Liver (tissue), 9 donors: ENCODE results near the gene SH2D4B. TPM values are rescaled to one million over a fixed set of nuclear protein-coding genes. Genes with fewer than 3 reads are reported as not detected.

Experiments used
- DNase-seq: peaks from one replicate; pipeline ENCODE4 v3.0.0-alpha.2; 2017; ENCODE audit warnings: low spot score
- H3K27ac ChIP-seq, 2 donors: one replicate each; pipeline ENCODE4 v1.7.0; 2013; ENCODE audit warnings: inconsistent platforms in 2 of 2, low read length in 2 of 2, control low read depth in 1 of 2, low read depth in 1 of 2, mild to moderate bottlenecking in 1 of 2
- H3K27me3 ChIP-seq, 4 donors: one replicate each; pipeline versions ENCODE4 v1.6.1 to v1.7.0; 2013; ENCODE audit warnings: low read length in 3 of 4, inconsistent platforms in 1 of 4, mild to moderate bottlenecking in 1 of 4, moderate library complexity in 1 of 4; ENCODE audit not compliant: control insufficient read depth in 4 of 4, insufficient read depth in 4 of 4
- H3K36me3 ChIP-seq, 4 donors: one replicate each; pipeline versions ENCODE4 v1.6.1 to v1.7.0; 2013; ENCODE audit warnings: low read length in 3 of 4, mild to moderate bottlenecking in 3 of 4, low read depth in 1 of 4, moderate library complexity in 1 of 4; ENCODE audit not compliant: control insufficient read depth in 4 of 4, insufficient read depth in 3 of 4
- H3K4me1 ChIP-seq, 4 donors: one replicate each; pipeline versions ENCODE4 v1.6.1 to v1.7.0; 2013; ENCODE audit warnings: low read length in 3 of 4, mild to moderate bottlenecking in 3 of 4, moderate library complexity in 1 of 4; ENCODE audit not compliant: control insufficient read depth in 4 of 4, insufficient read depth in 4 of 4
- H3K4me3 ChIP-seq, 3 donors: one replicate each; pipeline versions ENCODE4 v1.6.1 to v1.7.0; 2013; ENCODE audit warnings: low read length in 3 of 3, control low read depth in 1 of 3, low read depth in 1 of 3, mild to moderate bottlenecking in 1 of 3
- H3K9ac ChIP-seq, 2 donors: one replicate each; pipeline ENCODE4 v1.7.0; 2013; ENCODE audit warnings: low read length in 2 of 2, mild to moderate bottlenecking in 2 of 2, moderate library complexity in 2 of 2, control low read depth in 1 of 2, low read depth in 1 of 2
- H3K9me3 ChIP-seq, 4 donors: one replicate each; pipeline versions ENCODE4 v1.6.1 to v1.7.0; 2013; ENCODE audit warnings: low read length in 3 of 4; ENCODE audit not compliant: control insufficient read depth in 4 of 4
- EGR1 ChIP-seq, 2 donors: IDR thresholded peaks; 2 replicates each; pipeline ENCODE4 v1.6.1; 2016 to 2018; ENCODE audit warnings: antibody characterized with exemption in 2 of 2, low read depth in 2 of 2
- FOXA1 ChIP-seq: IDR thresholded peaks from 2 replicates; pipeline ENCODE4 v1.6.1; 2016; ENCODE audit warnings: antibody characterized with exemption
- FOXA2 ChIP-seq: IDR thresholded peaks from 2 replicates; pipeline ENCODE4 v1.6.1; 2016; ENCODE audit warnings: antibody characterized with exemption
- GABPA ChIP-seq, 2 donors: IDR thresholded peaks in 1 of 2; conservative IDR thresholded peaks in 1 of 2; 2 replicates each; pipeline ENCODE4 v1.6.1; 2016; ENCODE audit warnings: antibody characterized with exemption in 2 of 2, mild to moderate bottlenecking in 1 of 2, moderate library complexity in 1 of 2
- HNF4A ChIP-seq, 2 donors: conservative IDR thresholded peaks; 2 replicates each; pipeline ENCODE4 v1.6.1; 2016; ENCODE audit warnings: antibody characterized with exemption in 2 of 2, mild to moderate bottlenecking in 2 of 2
- HNF4G ChIP-seq: IDR thresholded peaks from 2 replicates; pipeline ENCODE4 v1.6.1; 2016; ENCODE audit warnings: antibody characterized with exemption
- NR2F2 ChIP-seq: IDR thresholded peaks from 2 replicates; pipeline ENCODE4 v1.6.1; 2016; ENCODE audit warnings: antibody characterized with exemption
- RAD21 ChIP-seq, 2 donors: IDR thresholded peaks; 2 replicates each; pipeline ENCODE4 v1.6.1; 2016; ENCODE audit warnings: antibody characterized with exemption in 2 of 2, mild to moderate bottlenecking in 2 of 2
- RXRA ChIP-seq, 2 donors: IDR thresholded peaks; 2 replicates each; pipeline ENCODE4 v1.6.1; 2017 to 2018; ENCODE audit warnings: antibody characterized with exemption in 2 of 2, mild to moderate bottlenecking in 1 of 2
- SP1 ChIP-seq: IDR thresholded peaks from 2 replicates; pipeline ENCODE4 v1.6.1; 2018; ENCODE audit warnings: antibody characterized with exemption, mild to moderate bottlenecking
- YY1 ChIP-seq: IDR thresholded peaks from 2 replicates; pipeline ENCODE4 v1.6.1; 2016; ENCODE audit warnings: antibody characterized with exemption, mild to moderate bottlenecking
- WGBS: extraction: QIAGEN DNeasy Blood & Tissue Kit; methylation state at CpG from one replicate; pipeline ENCODE4 v1.1.7; 2013; 5-methylcytosine and 5-hydroxymethylcytosine counted together
- polyA plus RNA-seq, 2 donors: library from polyadenylated mRNA; stranded (reverse) in 1 of 2; unstranded in 1 of 2; fragments of 200-250 nt in 1 of 2; fragments of >200 nt in 1 of 2; fragmentation: Nextera tagmentation in 1 of 2; extraction: Ambion mirVana in 1 of 2; gene quantifications; one replicate each; pipeline versions ENCODE4 v1.2.1 to v1.2.3, GENCODE V29; 2013 to 2015
- total RNA-seq, 2 donors: library from RNA; depleted of rRNA; stranded (reverse); fragments of >200 nt; gene quantifications; one replicate each; pipeline ENCODE4 v1.2.3, GENCODE V29; 2014
- TF ChIP-seq, protein P1 (sequence below): IDR thresholded peaks from 2 replicates; pipeline ENCODE4 v1.6.1; 2016; ENCODE audit warnings: antibody characterized with exemption, mild to moderate bottlenecking
- TF ChIP-seq, protein P2 (sequence below): IDR thresholded peaks from 2 replicates; pipeline ENCODE4 v1.6.1; 2016; ENCODE audit warnings: antibody characterized with exemption
- donor health status: healthy.
- donor health status: healthy.
- donor health status: healthy.
- donor health status: healthy.
- donor health status: healthy.

Gene SH2D4B
- total and polyA plus RNA-seq, 4 donors = 0.19 TPM; not detected in 3

DNA sequence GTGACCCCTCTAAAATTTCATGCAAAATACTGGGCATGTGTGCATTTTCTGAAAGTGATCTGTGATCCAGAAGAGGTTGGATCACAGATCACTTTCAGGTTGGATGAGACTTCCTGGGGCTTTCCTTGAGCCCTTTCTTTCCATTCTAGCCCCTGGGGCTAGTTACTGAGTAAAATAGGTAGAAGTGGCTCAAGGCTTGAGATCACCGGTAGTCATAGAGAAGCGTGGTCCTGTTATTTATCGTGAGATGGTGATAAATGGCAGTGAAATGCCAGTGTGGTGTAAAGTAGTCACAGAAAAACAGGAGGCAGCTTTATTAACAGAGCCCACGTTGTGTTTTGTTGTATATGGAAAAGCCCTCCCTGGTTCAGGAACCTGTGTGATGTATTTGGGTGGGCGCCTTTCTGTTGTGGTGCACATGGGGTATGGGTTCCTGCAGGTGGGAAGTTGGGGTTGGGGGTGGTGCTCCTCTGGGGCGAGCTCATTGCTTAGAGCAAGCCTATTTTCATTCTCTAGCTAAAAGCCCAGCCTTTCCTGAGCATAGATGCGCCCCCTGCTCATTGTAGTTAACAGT lies 34.0 kb upstream of the SH2D4B start (continued):
- TF ChIP-seq, protein P1, sequence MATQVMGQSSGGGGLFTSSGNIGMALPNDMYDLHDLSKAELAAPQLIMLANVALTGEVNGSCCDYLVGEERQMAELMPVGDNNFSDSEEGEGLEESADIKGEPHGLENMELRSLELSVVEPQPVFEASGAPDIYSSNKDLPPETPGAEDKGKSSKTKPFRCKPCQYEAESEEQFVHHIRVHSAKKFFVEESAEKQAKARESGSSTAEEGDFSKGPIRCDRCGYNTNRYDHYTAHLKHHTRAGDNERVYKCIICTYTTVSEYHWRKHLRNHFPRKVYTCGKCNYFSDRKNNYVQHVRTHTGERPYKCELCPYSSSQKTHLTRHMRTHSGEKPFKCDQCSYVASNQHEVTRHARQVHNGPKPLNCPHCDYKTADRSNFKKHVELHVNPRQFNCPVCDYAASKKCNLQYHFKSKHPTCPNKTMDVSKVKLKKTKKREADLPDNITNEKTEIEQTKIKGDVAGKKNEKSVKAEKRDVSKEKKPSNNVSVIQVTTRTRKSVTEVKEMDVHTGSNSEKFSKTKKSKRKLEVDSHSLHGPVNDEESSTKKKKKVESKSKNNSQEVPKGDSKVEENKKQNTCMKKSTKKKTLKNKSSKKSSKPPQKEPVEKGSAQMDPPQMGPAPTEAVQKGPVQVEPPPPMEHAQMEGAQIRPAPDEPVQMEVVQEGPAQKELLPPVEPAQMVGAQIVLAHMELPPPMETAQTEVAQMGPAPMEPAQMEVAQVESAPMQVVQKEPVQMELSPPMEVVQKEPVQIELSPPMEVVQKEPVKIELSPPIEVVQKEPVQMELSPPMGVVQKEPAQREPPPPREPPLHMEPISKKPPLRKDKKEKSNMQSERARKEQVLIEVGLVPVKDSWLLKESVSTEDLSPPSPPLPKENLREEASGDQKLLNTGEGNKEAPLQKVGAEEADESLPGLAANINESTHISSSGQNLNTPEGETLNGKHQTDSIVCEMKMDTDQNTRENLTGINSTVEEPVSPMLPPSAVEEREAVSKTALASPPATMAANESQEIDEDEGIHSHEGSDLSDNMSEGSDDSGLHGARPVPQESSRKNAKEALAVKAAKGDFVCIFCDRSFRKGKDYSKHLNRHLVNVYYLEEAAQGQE = no peak
- no peak for TF ChIP-seq GABPA (IDR thresholded peaks at IDR 0.05 in 1 of 2, conservative IDR thresholded peaks at IDR 0.05 in 1 of 2)

DNA sequence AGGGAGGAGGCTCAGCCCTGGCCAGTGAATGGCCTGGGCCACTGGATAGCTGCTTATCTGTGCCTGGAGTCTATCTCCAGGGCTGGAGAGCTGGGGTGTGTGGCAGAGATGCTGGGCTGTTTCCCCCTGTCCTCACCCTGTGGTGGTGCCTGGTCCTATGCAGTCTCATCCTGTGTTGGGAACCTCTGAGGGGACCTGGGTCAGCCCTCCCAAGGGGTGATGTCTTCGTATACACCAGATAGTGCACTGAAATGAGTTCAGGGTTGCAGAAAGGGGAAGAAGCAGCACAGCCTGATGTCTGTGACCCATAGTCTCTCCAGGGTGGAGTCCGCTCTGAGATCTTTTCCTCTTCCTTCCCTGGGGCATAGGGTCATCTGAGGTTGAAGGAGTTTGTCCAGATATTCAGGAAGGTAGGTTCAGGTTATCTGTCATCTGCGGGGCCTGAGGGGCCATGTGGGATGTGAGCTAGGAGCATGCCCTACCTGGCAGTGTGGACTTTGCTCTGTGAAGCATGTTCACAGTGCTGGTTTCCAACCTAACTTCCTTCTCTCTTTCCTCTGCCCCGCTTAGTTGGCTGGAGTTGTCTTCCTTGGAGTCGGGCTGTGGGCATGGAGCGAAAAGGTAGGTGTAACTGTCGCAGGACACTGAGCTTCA lies 33.4 kb upstream of the SH2D4B start:
- Histone ChIP-seq H3K36me3 (peaks cover 0 to 5% (median 2%) of the 10 kb centered on the region in 4 donors), H3K9me3 (no peaks in the 10 kb centered on the region), H3K4me3 (no peak overlapping the region), H3K27me3 (no peaks in the 10 kb centered on the region), H3K9ac (no peak overlapping the region), H3K27ac (peak overlapping the region; percentile 32 to 84), H3K4me1 (peaks cover 22 to 46% (median 33%) of the 10 kb centered on the region in 4 donors)
- TF ChIP-seq RAD21 (IDR thresholded peaks at IDR 0.05) = peak in 1 of 2 donors; percentile 17
- peak; percentile 51 for TF ChIP-seq NR2F2
- peak; percentile 23 to 32 for TF ChIP-seq RXRA (IDR thresholded peaks at IDR 0.05)
- TF ChIP-seq FOXA2 = no peak
- peak; percentile 27 for TF ChIP-seq HNF4G
- TF ChIP-seq HNF4A (conservative IDR thresholded peaks at IDR 0.05) = peak; percentile 60 to 72
- no peak for TF ChIP-seq YY1
- TF ChIP-seq SP1 = peak; percentile 59
- TF ChIP-seq, protein P1 = no peak
- TF ChIP-seq FOXA1 = no peak
- WGBS = 55% methylated on average over 7 of the region's 7 CpGs
- peak; percentile 75 for DNase-seq

DNA sequence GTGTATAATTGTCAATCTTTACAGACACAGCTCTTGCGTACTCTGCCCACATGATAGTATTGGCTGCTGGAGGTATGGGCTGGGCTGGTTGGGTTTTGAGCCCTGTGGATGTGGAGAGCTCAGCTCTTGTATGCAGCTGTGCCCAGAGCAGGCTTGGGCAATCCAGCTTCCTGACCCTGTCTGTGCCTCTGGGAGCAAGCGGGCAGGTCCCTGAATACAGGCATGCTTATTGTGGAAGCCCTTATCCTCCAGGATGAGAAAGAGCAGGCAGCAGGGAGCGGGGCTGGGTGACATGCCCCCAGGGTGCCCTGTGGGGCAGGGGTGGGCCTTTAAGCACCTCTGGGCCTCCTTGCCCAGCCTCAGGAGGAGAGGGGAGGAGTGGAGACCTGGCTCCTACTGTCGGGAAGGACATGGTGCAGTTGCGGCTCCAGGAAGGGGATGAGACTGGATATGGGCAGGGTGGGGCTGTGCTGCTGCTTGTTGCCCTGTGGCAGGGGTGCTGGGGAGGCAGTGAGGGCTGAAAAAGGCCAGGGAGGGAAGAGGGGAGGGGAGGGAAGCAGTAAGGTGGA lies 32.7 kb upstream of the SH2D4B start:
- WGBS = 51% methylated on average over 5 of the region's 5 CpGs
- peak overlapping the region; percentile 32 to 84 for H3K27ac ChIP-seq
- TF ChIP-seq FOXA1 = no peak
- TF ChIP-seq NR2F2 = no peak
- no peak for TF ChIP-seq GABPA (IDR thresholded peaks at IDR 0.05 in 1 of 2, conservative IDR thresholded peaks at IDR 0.05 in 1 of 2)
- no peak for TF ChIP-seq EGR1 (IDR thresholded peaks at IDR 0.05; ENCODE audit: low read depth in 2 of 2)
- peak in 1 of 2 donors; percentile 10 for TF ChIP-seq RXRA (IDR thresholded peaks at IDR 0.05)
- TF ChIP-seq, protein P2, sequence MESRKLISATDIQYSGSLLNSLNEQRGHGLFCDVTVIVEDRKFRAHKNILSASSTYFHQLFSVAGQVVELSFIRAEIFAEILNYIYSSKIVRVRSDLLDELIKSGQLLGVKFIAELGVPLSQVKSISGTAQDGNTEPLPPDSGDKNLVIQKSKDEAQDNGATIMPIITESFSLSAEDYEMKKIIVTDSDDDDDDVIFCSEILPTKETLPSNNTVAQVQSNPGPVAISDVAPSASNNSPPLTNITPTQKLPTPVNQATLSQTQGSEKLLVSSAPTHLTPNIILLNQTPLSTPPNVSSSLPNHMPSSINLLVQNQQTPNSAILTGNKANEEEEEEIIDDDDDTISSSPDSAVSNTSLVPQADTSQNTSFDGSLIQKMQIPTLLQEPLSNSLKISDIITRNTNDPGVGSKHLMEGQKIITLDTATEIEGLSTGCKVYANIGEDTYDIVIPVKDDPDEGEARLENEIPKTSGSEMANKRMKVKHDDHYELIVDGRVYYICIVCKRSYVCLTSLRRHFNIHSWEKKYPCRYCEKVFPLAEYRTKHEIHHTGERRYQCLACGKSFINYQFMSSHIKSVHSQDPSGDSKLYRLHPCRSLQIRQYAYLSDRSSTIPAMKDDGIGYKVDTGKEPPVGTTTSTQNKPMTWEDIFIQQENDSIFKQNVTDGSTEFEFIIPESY = no peak
- TF ChIP-seq HNF4G = peak; percentile 1
- TF ChIP-seq RAD21 (IDR thresholded peaks at IDR 0.05) = no peak
- no peak for TF ChIP-seq HNF4A (conservative IDR thresholded peaks at IDR 0.05)
- no peak for TF ChIP-seq SP1
- no peak for TF ChIP-seq YY1
- H3K9me3 ChIP-seq = no peaks in the 10 kb centered on the region
- peaks cover 15 to 39% (median 26%) of the 10 kb centered on the region in 4 donors for H3K4me1 ChIP-seq
- H3K9ac ChIP-seq = peak overlapping the region in 1 of 2 donors; percentile 17
- peaks cover 0 to 7% (median 4%) of the 10 kb centered on the region in 4 donors for H3K36me3 ChIP-seq
- no peak for DNase-seq
- H3K27me3 ChIP-seq = no peaks in the 10 kb centered on the region
- H3K4me3 ChIP-seq = no peak overlapping the region
